HG03354 (cell line): Measurements from ENCODE around the gene SEL1L3.
"Not testable (repeated sequence)": the region's sequence is repeated elsewhere in the genome, so short reads cannot be mapped to it uniquely, and the experiment has no call there.

ENCODE experiments used
- ATAC-seq: cut with Tn5 transposase; IDR thresholded peaks from one replicate; pipeline ENCODE4 v1.9.1; 2021; ENCODE audit warnings: mild to moderate bottlenecking; ENCODE audit not compliant: unreplicated experiment, poor library complexity, severe bottlenecking

Gene SEL1L3

GRCh38 chr4:25862411-25863346 is at the start of gene SEL1L3:
Gene SEL1L3, minus strand, starts transcription at chr4:25862988. Its CDS starts 152 bp downstream, at chr4:25862836.
- ATAC-seq = peak; percentile 41

GRCh38 chr4:25911356-25911755 is 48.6 kb upstream of the SEL1L3 start:
- no peak for ATAC-seq

GRCh38 chr4:25908491-25908901 is 45.7 kb upstream of the SEL1L3 start:
- no peak for ATAC-seq

GRCh38 chr4:25906113-25906512 is 43.3 kb upstream of the SEL1L3 start:
- ATAC-seq = not testable (repeated sequence)

- no peak for ATAC-seq
Measured at GRCh38 chr4:25905371-25905770, 42.6 kb upstream of the SEL1L3 start.

- ATAC-seq = peak; percentile 48
Measured at GRCh38 chr4:25904748-25905082, 41.9 kb upstream of the SEL1L3 start.

GRCh38 chr4:25903900-25904747 is 41.3 kb upstream of the SEL1L3 start:
- peak; percentile 56 for ATAC-seq

GRCh38 chr4:25901030-25901430 is 38.2 kb upstream of the SEL1L3 start:
- no peak for ATAC-seq

- ATAC-seq = no peak
Measured at GRCh38 chr4:25900310-25900709, 37.5 kb upstream of the SEL1L3 start.

GRCh38 chr4:25896776-25897539 is 34.2 kb upstream of the SEL1L3 start:
- no peak for ATAC-seq

GRCh38 chr4:25892796-25893195 is 30.0 kb upstream of the SEL1L3 start:
- ATAC-seq = no peak

- no peak for ATAC-seq
Measured at GRCh38 chr4:25890571-25891485, 28.0 kb upstream of the SEL1L3 start.

- ATAC-seq = no peak
Measured at GRCh38 chr4:25889589-25890503, 27.1 kb upstream of the SEL1L3 start.

- ATAC-seq = no peak
Measured at GRCh38 chr4:25888781-25889180, 26.0 kb upstream of the SEL1L3 start.

- ATAC-seq = no peak
Measured at GRCh38 chr4:25884031-25884782, 21.4 kb upstream of the SEL1L3 start.

GRCh38 chr4:25883565-25883964 is 20.8 kb upstream of the SEL1L3 start:
- no peak for ATAC-seq

GRCh38 chr4:25882226-25882625 is 19.4 kb upstream of the SEL1L3 start:
- ATAC-seq = no peak
